Endothelial cell of umbilical vein (primary cell): ENCODE data around the gene RRP1B. TPM values are rescaled to one million over a fixed set of nuclear protein-coding genes. Genes with fewer than 3 reads are reported as not detected.

Experiments
- BruUV-seq: library from RNA; stranded (reverse); fragments of 400-500 nt; replicated peaks from 2 replicates; lab custom pipeline; 2021; lab: Mats Ljungman, UMichigan
- CTCF ChIA-PET: fragments of 300-600, 350-600 bp; sonication (Branson Sonifier 250); formaldehyde crosslinking; loops from one replicate; lab custom pipeline; 2021; ENCODE audit warnings: antibody characterized with exemption, inconsistent platforms; lab: Charles Lee
- POLR2A ChIA-PET: fragments of 300-600, 350-600 bp; sonication (Branson Sonifier 250); formaldehyde crosslinking; loops from one replicate; lab custom pipeline; 2021; ENCODE audit warnings: antibody characterized with exemption, inconsistent platforms; lab: Charles Lee
- DNase-seq: peaks from one replicate; pipeline ENCODE4 v3.0.0-alpha.2; 2011; ENCODE audit warnings: low read depth, low spot score
- FAIRE-seq: peaks from 2 replicates; lab custom pipeline; 2011; peaks lifted over from hg19 to GRCh38; lab: Jason Lieb, UNC
- H2AFZ ChIP-seq: 2 replicates; pipeline ENCODE4 v1.6.0; 2012; ENCODE audit warnings: low read depth, low read length, control low read depth, inconsistent platforms
- H3K27ac ChIP-seq: 2 replicates; pipeline ENCODE4 v1.5.1; 2011; ENCODE audit warnings: low read depth, mild to moderate bottlenecking, control low read depth, low read length, moderate library complexity; ENCODE audit not compliant: insufficient read depth
- H3K27me3 ChIP-seq, 2 experiments: 2 replicates each; pipeline versions ENCODE4 v1.6.0 to v1.6.1; 2011; ENCODE audit warnings: low read length in 2 of 2, mixed read lengths in 1 of 2; ENCODE audit not compliant: control insufficient read depth in 2 of 2, insufficient read depth in 2 of 2
- H3K36me3 ChIP-seq, 2 experiments: 2 replicates in 1 of 2; 3 replicates in 1 of 2; pipeline ENCODE4 v1.5.1; 2011; ENCODE audit warnings: low read length in 2 of 2, mild to moderate bottlenecking in 1 of 2, moderate library complexity in 1 of 2; ENCODE audit not compliant: control insufficient read depth in 2 of 2, insufficient read depth in 2 of 2; ENCODE audit errors: extremely low read depth in 1 of 2
- H3K4me1 ChIP-seq: 3 replicates; pipeline ENCODE4 v1.5.1; 2011; ENCODE audit warnings: mild to moderate bottlenecking, low read length; ENCODE audit not compliant: control insufficient read depth, insufficient read depth; ENCODE audit errors: extremely low read depth
- H3K4me2 ChIP-seq: 2 replicates; pipeline ENCODE4 v1.6.1; 2011; ENCODE audit warnings: low read length, control low read depth, mixed read lengths; ENCODE audit not compliant: insufficient read depth
- H3K4me3 ChIP-seq, 3 experiments: fragments of 200-600 bp in 1 of 3; sonication (generic), shearing (Covaris generic) in 1 of 3; replicated peaks in 1 of 3; 2 replicates each; pipeline ENCODE4 v1.5.1; 2011 to 2016; ENCODE audit warnings: control low read depth in 3 of 3, low read length in 3 of 3, mild to moderate bottlenecking in 2 of 3, inconsistent platforms in 1 of 3, low read depth in 1 of 3, moderate library complexity in 1 of 3; ENCODE audit not compliant: insufficient read depth in 1 of 3
- H3K79me2 ChIP-seq: 2 replicates; pipeline ENCODE4 v1.6.0; 2012; ENCODE audit warnings: low read length, inconsistent platforms; ENCODE audit not compliant: control insufficient read depth, insufficient read depth
- H3K9ac ChIP-seq: replicated peaks from 2 replicates; pipeline ENCODE3; 2011; ENCODE audit warnings: low read length, control low read depth; ENCODE audit not compliant: insufficient read depth; ENCODE audit errors: extremely low read depth
- H3K9me1 ChIP-seq: replicated peaks from 3 replicates; pipeline ENCODE4 v1.6.0; 2011; ENCODE audit warnings: mild to moderate bottlenecking, low read length; ENCODE audit not compliant: control insufficient read depth, insufficient read depth; ENCODE audit errors: extremely low read depth
- H3K9me3 ChIP-seq: replicated peaks from 2 replicates; pipeline ENCODE4 v1.5.1; 2012; ENCODE audit warnings: low read length, inconsistent platforms; ENCODE audit not compliant: control insufficient read depth, insufficient read depth
- H4K20me1 ChIP-seq: replicated peaks from 2 replicates; pipeline ENCODE3; 2011; ENCODE audit warnings: mild to moderate bottlenecking, low read length; ENCODE audit not compliant: control insufficient read depth, insufficient read depth; ENCODE audit errors: extremely low read depth
- CTCF ChIP-seq, 2 donors: IDR thresholded peaks; 1 replicate in 1 of 2; 2 replicates in 1 of 2; pipeline ENCODE4 v1.5.1; 2011; ENCODE audit warnings: low read length in 2 of 2, mild to moderate bottlenecking in 2 of 2, moderate library complexity in 2 of 2, control low read depth in 1 of 2, inconsistent platforms in 1 of 2, low read depth in 1 of 2; ENCODE audit not compliant: insufficient read depth in 1 of 2; ENCODE audit errors: extremely low read depth in 1 of 2
- EZH2 ChIP-seq: IDR thresholded peaks from 2 replicates; pipeline ENCODE4 v1.6.1; 2012; ENCODE audit warnings: borderline replicate concordance, low read depth, mild to moderate bottlenecking, moderate library complexity, low read length, inconsistent platforms; ENCODE audit not compliant: severe bottlenecking
- FOS ChIP-seq: IDR thresholded peaks from 2 replicates; pipeline ENCODE4 v1.6.1; 2011; ENCODE audit warnings: mild to moderate bottlenecking, low read length, moderate library complexity, borderline replicate concordance; ENCODE audit not compliant: insufficient read depth
- GATA2 ChIP-seq: IDR thresholded peaks from 2 replicates; pipeline ENCODE4 v1.7.0; 2011; ENCODE audit warnings: low read depth, mild to moderate bottlenecking, moderate library complexity, mixed read lengths, low read length; ENCODE audit not compliant: insufficient read length, insufficient read depth
- JUN ChIP-seq: IDR thresholded peaks from 2 replicates; pipeline ENCODE4 v1.6.1; 2011; ENCODE audit warnings: borderline replicate concordance, low read depth; ENCODE audit not compliant: insufficient read length, insufficient read depth
- MAX ChIP-seq: IDR thresholded peaks from 2 replicates; pipeline ENCODE4 v1.6.1; 2011; ENCODE audit not compliant: insufficient read depth, insufficient read length
- MYC ChIP-seq: IDR thresholded peaks from one replicate; pipeline ENCODE4 v1.6.1; 2011; ENCODE audit warnings: mild to moderate bottlenecking, low read depth, low read length
- POLR2A ChIP-seq: IDR thresholded peaks from 2 replicates; pipeline ENCODE4 v1.6.1; 2012; ENCODE audit warnings: low read depth, mild to moderate bottlenecking, control low read depth, low read length
- POLR2AphosphoS5 ChIP-seq: IDR thresholded peaks from 2 replicates; pipeline ENCODE4 v1.6.1; 2012; ENCODE audit warnings: low read depth, mild to moderate bottlenecking, control low read depth, low read length, moderate library complexity; ENCODE audit not compliant: insufficient read depth
- dilution Hi-C: fragments of 300-500 bp; cut with MboI; formaldehyde crosslinking; loops from one replicate; pipeline ENCODE4 v1.15.0; 2019; ENCODE audit warnings: low sequenced_read_pairs; ENCODE audit not compliant: extremely low pct_ligation_motif_present
- intact Hi-C: fragments of 100-400 bp; cut with micrococcal nuclease; formaldehyde crosslinking; loops from one replicate; pipeline ENCODE4 v1.10.0; 2022
- polyA plus RNA-seq, 4 experiments: library from polyadenylated mRNA; depleted of rRNA in 3 of 4; stranded (reverse) in 3 of 4; unstranded in 1 of 4; fragments of >200 nt; gene quantifications; 2 replicates each; pipeline versions ENCODE4 v1.2.1 to v1.2.3, GENCODE V29; 2011 to 2012; ENCODE audit warnings: missing spikeins in 1 of 4
- total RNA-seq: library from RNA; stranded (reverse); gene quantifications from 2 replicates; pipeline ENCODE4 v1.2.3, GENCODE V29; 2021

RRP1B gene
- total and polyA plus RNA-seq, 2 donors (not counting 3 experiments of a cell fraction or from before 2014, with no cell fraction given) = 13.0 to 39.9 TPM

- no peak overlapping the region for H3K4me2 ChIP-seq
- TF ChIP-seq EZH2 (no peak), GATA2 (no peak), POLR2A (no peak), MYC (no peak), POLR2AphosphoS5 (no peak), MAX (no peak), CTCF (IDR thresholded peaks at IDR 0.05; ENCODE audit: extremely low read depth in 1 of 2, insufficient read depth in 1 of 2, low read depth in 1 of 2, low read length in 2 of 2) (no peak), JUN (no peak), FOS (no peak)
- H2AFZ ChIP-seq = no peak overlapping the region
- no peak overlapping the region for H3K27ac ChIP-seq
- CTCF ChIA-PET = interaction anchor here (1.4 kb wide), 1 partner anchor 10 kb away, joined by 3 read pairs; no protein-coding TSS in a partner anchor
- FAIRE-seq (no peak), DNase-seq (no peak)
- H3K4me3 ChIP-seq = no peak overlapping the region
- no peaks in the 10 kb centered on the region for H3K4me1 ChIP-seq
- no TSS peak for BruUV-seq
- POLR2A ChIA-PET = no interaction called here
- dilution Hi-C loops = no loop called here
- H3K9ac ChIP-seq = no peak overlapping the region
- H3K9me3 ChIP-seq = no peaks in the 10 kb centered on the region
- H4K20me1 ChIP-seq = no peaks in the 10 kb centered on the region
- peaks cover 6 to 39% of the 10 kb centered on the region in 2 experiments for H3K36me3 ChIP-seq
- H3K79me2 ChIP-seq = no peaks in the 10 kb centered on the region
- intact Hi-C loops = no loop called here
- H3K9me1 ChIP-seq = no peaks in the 10 kb centered on the region
- H3K27me3 ChIP-seq = no peaks in the 10 kb centered on the region
These were observed 35.2 kb downstream of the RRP1B start for GRCh38 chr21:43694437-43695079.
